OCI-M2 (cell line): ENCODE measurements around the gene SLC25A44.
"Not testable (repeated sequence)": the region's sequence is repeated elsewhere in the genome, so short reads cannot be mapped to it uniquely, and the experiment has no call there.

ENCODE experiments used
- DNase-seq: peaks from one replicate; lab custom pipeline; 2025; ENCODE audit not compliant: unreplicated experiment; lab: John Stamatoyannopoulos, UW

The SLC25A44 gene

GRCh38 chr1:156198831-156199349 lies 5.0 kb downstream of the SLC25A44 start:
- DNase-seq, result no peak

- no peak for DNase-seq
Observed at GRCh38 chr1:156200044-156200443, 6.1 kb downstream of the SLC25A44 start.

- no peak for DNase-seq
Observed at GRCh38 chr1:156203331-156203730, 9.4 kb downstream of the SLC25A44 start.

GRCh38 chr1:156204686-156205085 lies 10.8 kb downstream of the SLC25A44 start:
- no peak for DNase-seq

- DNase-seq, result no peak
Observed at GRCh38 chr1:156211243-156211642, 17.3 kb downstream of the SLC25A44 start.

GRCh38 chr1:156212130-156212529 lies 18.2 kb downstream of the SLC25A44 start:
- no peak for DNase-seq

- DNase-seq, result peak; percentile 90
Observed at GRCh38 chr1:156212833-156213643, 19.1 kb downstream of the SLC25A44 start, which contains the start of gene PMF1. PMF1 (plus strand) TSS chr1:156213007; CDS start chr1:156213016, 9 bp downstream.

- no peak for DNase-seq
Observed at GRCh38 chr1:156213644-156213966, 19.7 kb downstream of the SLC25A44 start.

- no peak for DNase-seq
Observed at GRCh38 chr1:156214024-156214748, 20.3 kb downstream of the SLC25A44 start.

GRCh38 chr1:156216361-156217086 lies 22.6 kb downstream of the SLC25A44 start:
- DNase-seq, result not testable (repeated sequence)

- no peak for DNase-seq
Observed at GRCh38 chr1:156217871-156218270, 24.0 kb downstream of the SLC25A44 start.

- DNase-seq, result no peak
Observed at GRCh38 chr1:156220226-156220625, 26.3 kb downstream of the SLC25A44 start.

- DNase-seq, result no peak
Observed at GRCh38 chr1:156221986-156222692, 28.2 kb downstream of the SLC25A44 start.

- no peak for DNase-seq
Observed at GRCh38 chr1:156225677-156226014, 31.7 kb downstream of the SLC25A44 start.

GRCh38 chr1:156226116-156226538 lies 32.2 kb downstream of the SLC25A44 start:
- no peak for DNase-seq

GRCh38 chr1:156226782-156227181 lies 32.9 kb downstream of the SLC25A44 start:
- DNase-seq, result no peak

GRCh38 chr1:156228501-156228900 lies 34.6 kb downstream of the SLC25A44 start:
- DNase-seq, result no peak

GRCh38 chr1:156229809-156230472 lies 36.0 kb downstream of the SLC25A44 start:
- no peak for DNase-seq

- DNase-seq, result no peak
Observed at GRCh38 chr1:156230473-156230837, 36.6 kb downstream of the SLC25A44 start.

GRCh38 chr1:156232201-156232894 lies 38.4 kb downstream of the SLC25A44 start:
- DNase-seq, result no peak
